Erythroblast (primary cell): ENCODE data around the gene MED13L.
A peak's percentile ranks its signal among the peaks of the same experiment; 100 is the strongest.
"Not testable (repeated sequence)": the region's sequence is repeated elsewhere in the genome, so short reads cannot be mapped to it uniquely, and the experiment has no call there.

ENCODE experiments used
- DNase-seq, 2 experiments: peaks; one replicate each; lab custom pipeline; 2025; lab: John Stamatoyannopoulos, UW
- GATA1 ChIP-seq: IDR thresholded peaks from 2 replicates; pipeline ENCODE4 v1.6.1; 2011; ENCODE audit warnings: low read depth, mild to moderate bottlenecking, control low read depth, low read length, moderate library complexity
- POLR2A ChIP-seq: IDR thresholded peaks from 2 replicates; pipeline ENCODE4 v1.6.1; 2011; ENCODE audit warnings: mild to moderate bottlenecking, low read length

Gene MED13L

GRCh38 chr12:116054280-116054679, 223.2 kb downstream of the MED13L start:
- DNase-seq, result no peak
- TF ChIP-seq GATA1 (no peak), POLR2A (no peak)

DNA sequence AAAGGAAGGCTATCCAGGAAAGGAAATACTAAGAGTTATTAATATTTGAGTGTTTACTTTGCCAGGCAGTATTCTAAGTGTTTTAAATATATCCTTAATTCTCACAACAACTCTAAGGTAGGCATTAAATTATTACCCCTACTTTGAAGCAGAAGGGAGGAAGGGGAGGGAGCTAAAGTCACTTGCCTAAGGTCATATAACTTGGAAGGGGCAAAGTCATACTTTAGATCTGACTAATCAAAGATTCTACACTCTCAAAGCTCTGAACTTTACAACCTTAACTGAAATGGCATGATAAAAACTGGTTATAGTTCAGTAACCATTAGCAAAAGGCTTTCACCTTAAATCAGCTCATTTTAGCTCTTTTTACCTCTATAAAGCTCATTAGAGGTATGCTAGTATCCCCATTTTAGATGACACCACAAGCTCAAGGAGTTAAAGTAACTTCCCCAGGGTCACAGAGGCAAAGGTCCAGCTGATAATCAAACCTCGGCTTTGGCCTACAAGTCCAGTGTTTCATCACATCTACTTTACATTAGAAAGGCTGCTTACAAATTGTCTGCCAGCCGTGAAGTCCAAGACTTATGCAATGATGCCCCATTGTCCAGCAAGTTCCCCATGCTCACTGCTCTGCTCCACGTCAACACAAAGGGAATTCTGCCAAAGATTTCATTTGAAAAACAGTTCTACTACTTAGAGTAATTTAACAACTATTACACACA, 223.9 kb downstream of the MED13L start:
- no peak for DNase-seq
- no peak for TF ChIP-seq GATA1
- no peak for TF ChIP-seq POLR2A

GRCh38 chr12:116050275-116050674, 227.2 kb downstream of the MED13L start:
- no peak for DNase-seq
- TF ChIP-seq GATA1 (no peak), POLR2A (no peak)

GRCh38 chr12:116048879-116049278, 228.6 kb downstream of the MED13L start:
- no peak for DNase-seq

GRCh38 chr12:116046039-116046438, 231.5 kb downstream of the MED13L start:
- DNase-seq, result no peak
- TF ChIP-seq GATA1 (no peak), POLR2A (no peak)

More at GRCh38 chr12:116048879-116049278, 228.6 kb downstream of the MED13L start:
- TF ChIP-seq POLR2A (no peak), GATA1 (no peak)

DNA sequence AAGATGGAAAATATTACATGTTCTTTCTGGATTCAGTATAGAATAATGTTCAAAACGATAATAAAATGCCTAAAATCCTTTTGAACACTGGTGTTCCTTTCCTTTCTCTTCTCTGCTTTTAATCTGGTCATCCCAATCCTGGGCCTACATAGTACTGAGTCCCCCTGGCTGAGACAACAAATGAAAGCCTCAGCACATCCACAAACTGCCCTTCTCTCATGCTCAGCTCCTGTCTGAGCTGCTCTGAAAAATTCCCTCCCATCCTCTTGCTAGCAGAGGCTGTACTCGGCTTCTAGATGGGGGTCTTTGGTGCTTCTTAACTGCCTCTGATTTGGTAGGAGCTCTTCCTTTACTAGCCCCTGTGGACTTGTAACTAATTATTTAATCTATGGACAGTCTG, 232.3 kb downstream of the MED13L start:
- TF ChIP-seq POLR2A (no peak), GATA1 (no peak)
- no peak for DNase-seq

- peak in 1 of 2 experiments; percentile 14 for DNase-seq
- TF ChIP-seq GATA1, result no peak
- no peak for TF ChIP-seq POLR2A
These were observed 233.6 kb downstream of the MED13L start for GRCh38 chr12:116043659-116044535.

DNA sequence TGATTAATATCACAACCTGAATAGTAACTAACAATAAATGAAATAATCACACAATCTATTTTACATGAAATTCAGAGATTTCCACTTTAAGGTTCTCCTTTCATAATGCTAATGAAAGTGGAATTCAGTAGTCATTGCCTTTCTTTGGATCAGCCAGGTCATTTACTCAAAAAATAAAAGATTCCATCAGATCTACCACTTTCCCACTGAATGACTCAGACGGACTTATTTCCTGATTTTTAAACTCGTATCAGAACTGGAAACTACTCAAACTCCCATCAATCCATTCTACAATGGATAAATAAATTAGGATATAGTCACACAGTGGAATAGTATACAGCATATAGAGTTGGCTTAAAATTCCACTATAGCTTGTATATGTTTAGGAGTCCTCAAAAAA, 237.1 kb downstream of the MED13L start:
- TF ChIP-seq GATA1 (no peak), POLR2A (no peak)
- DNase-seq, result no peak

DNA sequence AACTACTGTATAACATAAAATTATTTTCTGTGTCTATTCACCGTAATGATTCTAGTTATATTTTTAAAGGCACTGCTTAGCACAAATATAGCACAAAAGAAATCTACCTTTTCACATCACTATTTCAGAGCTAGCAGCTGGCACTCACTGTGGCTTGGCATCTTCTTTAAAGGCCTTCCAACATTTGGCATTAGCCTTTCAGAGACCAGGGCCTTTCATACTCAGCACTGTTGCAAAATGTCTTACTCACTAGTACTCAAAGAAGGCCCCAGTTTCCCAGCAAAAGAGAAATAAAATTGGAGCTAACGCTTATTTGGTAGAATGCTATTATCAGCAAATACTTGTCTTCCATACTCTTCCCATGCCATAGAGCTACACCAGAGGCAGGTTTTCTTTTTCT, 238.4 kb downstream of the MED13L start:
- TF ChIP-seq GATA1 (no peak), POLR2A (no peak)

DNA sequence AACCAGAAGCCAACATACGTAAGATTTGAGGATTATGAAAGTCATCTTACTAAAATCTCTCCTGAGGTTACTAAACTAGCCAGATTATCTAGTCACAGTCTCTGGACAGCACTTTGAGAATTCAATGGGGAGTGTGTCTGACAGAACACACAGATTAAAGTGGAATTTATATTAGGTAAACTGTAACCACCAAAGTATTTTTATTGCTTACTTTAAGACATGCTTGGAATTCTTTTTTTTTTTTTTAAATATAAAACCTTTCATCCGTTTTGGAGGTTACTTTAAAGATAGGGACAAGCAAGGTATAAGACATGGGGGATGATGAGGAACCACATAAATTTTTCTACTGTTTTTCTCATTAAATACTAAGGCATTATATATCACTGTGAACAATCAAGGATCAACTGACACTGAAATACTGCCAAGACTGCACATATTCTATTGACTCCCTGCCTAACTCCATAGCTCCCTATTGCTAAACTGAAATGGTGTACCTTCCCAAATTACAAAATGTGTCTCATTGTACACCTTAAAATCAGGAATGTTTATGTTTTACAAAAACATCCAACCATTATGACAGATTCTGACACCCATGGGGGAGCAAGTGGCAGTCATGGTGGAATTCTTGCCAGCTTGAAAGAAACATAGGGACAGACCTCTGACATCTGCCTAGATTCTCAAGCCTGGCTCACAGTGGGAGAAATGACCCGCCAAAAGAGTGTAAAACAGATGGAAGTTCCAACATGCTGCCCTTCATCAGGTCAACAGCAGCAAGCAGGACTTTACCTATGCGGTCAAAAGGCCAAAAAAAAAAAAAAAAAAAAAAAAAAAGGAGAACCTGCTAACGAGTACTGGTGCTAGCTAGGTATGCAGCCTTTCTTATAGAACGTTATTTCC, 239.3 kb downstream of the MED13L start:
- no peak for DNase-seq
- TF ChIP-seq GATA1 (no peak), POLR2A (no peak)

More for the DNA sequence above, 238.4 kb downstream of the MED13L start:
- no peak for DNase-seq

GRCh38 chr12:116033765-116034164, 243.7 kb downstream of the MED13L start:
- no peak for DNase-seq
- TF ChIP-seq GATA1 (no peak), POLR2A (no peak)

DNA sequence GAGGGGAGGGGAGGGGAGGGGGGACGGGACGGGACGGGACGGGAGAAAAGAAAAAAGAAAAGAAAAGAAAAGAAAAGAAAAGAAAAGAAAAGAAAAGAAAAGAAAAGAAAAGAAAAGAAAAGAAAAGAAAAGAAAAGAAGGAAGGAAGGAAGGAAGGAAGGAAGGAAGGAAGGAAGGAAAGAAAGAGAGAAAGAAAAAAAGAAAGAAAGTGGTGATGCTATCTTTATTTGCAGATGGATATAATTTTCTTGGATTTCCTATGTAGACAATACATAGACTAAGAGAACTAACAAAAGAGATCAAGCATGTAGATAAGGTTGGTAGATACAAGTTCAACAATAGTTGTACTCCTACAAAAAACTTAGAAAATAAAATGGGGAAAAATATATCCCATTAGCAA, 245.9 kb downstream of the MED13L start:
- not testable (repeated sequence) for DNase-seq

- TF ChIP-seq GATA1 (no peak), POLR2A (no peak)
- DNase-seq, result no peak
These were observed 248.9 kb downstream of the MED13L start for GRCh38 chr12:116028619-116029018.
